ENCODE results near the gene ZDHHC8.

ZDHHC8 gene

GRCh38 chr22:20123366-20124082 is 8.1 kb upstream of the ZDHHC8 start:
- DNase-seq (ENCODE audit: low read depth, low spot score), result no peak
- no peak overlapping the region for H3K4me3 ChIP-seq (ENCODE audit: low read depth, low read length)
- no peak for TF ChIP-seq CTCF (IDR thresholded peaks at IDR 0.05; ENCODE audit: insufficient read depth, low read length, missing control alignments)
- CTCF ChIA-PET, result interaction anchor here (1.2 kb wide), 1 partner anchor 109 kb away, joined by 3 read pairs; no protein-coding TSS in a partner anchor
- POLR2A ChIA-PET, result no interaction called here

GRCh38 chr22:20124083-20124787 is 7.4 kb upstream of the ZDHHC8 start:
- no peak overlapping the region for H3K4me3 ChIP-seq (ENCODE audit: low read depth, low read length)
- ChIA-PET CTCF (interaction anchor here (1.2 kb wide), 1 partner anchor 109 kb away, joined by 3 read pairs; no protein-coding TSS in a partner anchor), POLR2A (no interaction called here)
- DNase-seq (ENCODE audit: low read depth, low spot score), result no peak
- no peak for TF ChIP-seq CTCF (IDR thresholded peaks at IDR 0.05; ENCODE audit: insufficient read depth, low read length, missing control alignments)

- no peak for TF ChIP-seq CTCF (IDR thresholded peaks at IDR 0.05; ENCODE audit: insufficient read depth, low read length, missing control alignments)
- ChIA-PET CTCF (no interaction called here), POLR2A (no interaction called here)
- H3K4me3 ChIP-seq (ENCODE audit: low read depth, low read length), result no peak overlapping the region
- no peak for DNase-seq (ENCODE audit: low read depth, low spot score)
Observed at GRCh38 chr22:20125201-20126174, 6.1 kb upstream of the ZDHHC8 start.

GRCh38 chr22:20126284-20127029 is 5.1 kb upstream of the ZDHHC8 start:
- no peak overlapping the region for H3K4me3 ChIP-seq (ENCODE audit: low read depth, low read length)
- POLR2A ChIA-PET, result no interaction called here
- no peak for DNase-seq (ENCODE audit: low read depth, low spot score)
- no peak for TF ChIP-seq CTCF (IDR thresholded peaks at IDR 0.05; ENCODE audit: insufficient read depth, low read length, missing control alignments)
- CTCF ChIA-PET, result no interaction called here

GRCh38 chr22:20127318-20127868 is 4.2 kb upstream of the ZDHHC8 start:
- no peak for TF ChIP-seq CTCF (IDR thresholded peaks at IDR 0.05; ENCODE audit: insufficient read depth, low read length, missing control alignments)
- DNase-seq (ENCODE audit: low read depth, low spot score), result no peak
- POLR2A ChIA-PET, result no interaction called here
- no peak overlapping the region for H3K4me3 ChIP-seq (ENCODE audit: low read depth, low read length)
- CTCF ChIA-PET, result no interaction called here
